ENCODE results near the gene APMAP. TPM values are rescaled to one million over a fixed set of nuclear protein-coding genes. Genes with fewer than 3 reads are reported as not detected.

The APMAP gene
- polyA plus RNA-seq, 1 of the 3 experiments (the other 2 are of a cell fraction): 107 TPM

DNA sequence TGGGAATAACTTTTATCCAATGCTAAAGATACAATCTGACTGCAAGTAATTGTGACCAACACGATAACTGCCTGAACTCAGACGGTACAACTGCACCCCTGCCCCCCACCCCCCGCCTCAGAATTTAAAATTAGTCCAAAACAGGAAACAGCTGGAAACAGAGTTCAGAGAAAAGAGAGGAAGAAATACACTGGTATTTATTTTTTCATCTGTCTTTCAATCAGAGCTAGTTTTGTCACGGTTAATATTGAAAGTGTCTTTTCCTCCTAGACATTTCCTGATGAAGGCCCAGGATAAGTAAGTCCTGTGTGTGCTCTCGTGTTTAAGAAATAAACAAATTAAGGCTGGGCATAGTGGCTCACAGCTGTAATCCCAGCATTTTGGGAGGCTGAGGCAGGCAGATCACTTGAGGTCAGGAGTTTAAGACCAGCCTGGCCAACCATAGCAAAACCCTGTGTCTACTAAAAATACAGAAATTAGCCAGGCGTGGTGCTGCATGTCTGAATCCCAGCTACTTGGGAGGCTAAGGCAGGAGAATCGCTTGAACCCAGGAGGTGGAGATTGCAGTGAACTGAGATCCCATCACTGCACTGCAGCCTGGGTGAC, 43.9 kb upstream of the APMAP start:
- no peaks in the 10 kb centered on the region for H3F3A ChIP-seq (replicated peaks; ENCODE audit: insufficient read depth)
- peaks cover 0 to 15% of the 10 kb centered on the region in 2 experiments; a peak in 1 of 4 replicates for H3K4me1 ChIP-seq (ENCODE audit: control insufficient read depth in 1 of 2, insufficient read depth in 2 of 2, low read depth in 1 of 2, low read length in 1 of 2)
- no peak overlapping the region for H3K4me3 ChIP-seq (ENCODE audit: low read depth in 2 of 2, low read length in 1 of 2)
- no peaks in the 10 kb centered on the region for H3K36me3 ChIP-seq (replicated peaks in 1 of 2; ENCODE audit: control insufficient read depth in 1 of 2, insufficient read depth in 2 of 2, low read length in 1 of 2)
- no peak overlapping the region for H3K4me2 ChIP-seq
- no peak for DNase-seq
- H3K9me3 ChIP-seq: no peaks in the 10 kb centered on the region
- no peaks in the 10 kb centered on the region for H3K27me3 ChIP-seq (ENCODE audit: insufficient read depth)
- ChIA-PET CTCF (interaction anchor here (0.9 to 1.2 kb wide), 2 partner anchors 29 to 38 kb away, joined by 4 read pairs; no protein-coding TSS in a partner anchor), POLR2A (no interaction called here)
- no peak overlapping the region for H3K27ac ChIP-seq (ENCODE audit: low read depth in 2 of 2, low read length in 1 of 2)
- no peaks in the 10 kb centered on the region for H3K9me2 ChIP-seq
- H4K20me1 ChIP-seq (ENCODE audit: insufficient read depth): no peaks in the 10 kb centered on the region
- H2AFZ ChIP-seq (ENCODE audit: low read depth): no peak overlapping the region
- 74% methylated on average over 7 of the region's 7 CpGs for WGBS (ENCODE audit: low lambda C conversion rate)
- H3K9ac ChIP-seq: no peak overlapping the region
- no peaks in the 10 kb centered on the region for H3K79me2 ChIP-seq (ENCODE audit: insufficient read depth)
- TF ChIP-seq REST (IDR thresholded peaks at IDR 0.05; ENCODE audit: low read depth, low read length) (no peak), TAF1 (IDR thresholded peaks at IDR 0.05; ENCODE audit: borderline replicate concordance, low read depth, low read length) (no peak)

GRCh38 chr20:25035921-25036320, 43.4 kb upstream of the APMAP start:
- ChIA-PET POLR2A (no interaction called here), CTCF (interaction anchor here (0.9 to 1.2 kb wide), 2 partner anchors 29 to 37 kb away, joined by 4 read pairs; no protein-coding TSS in a partner anchor)
- no peaks in the 10 kb centered on the region for H3K79me2 ChIP-seq (ENCODE audit: insufficient read depth)
- peaks cover 0 to 15% of the 10 kb centered on the region in 2 experiments; a peak in 1 of 4 replicates for H3K4me1 ChIP-seq (ENCODE audit: control insufficient read depth in 1 of 2, insufficient read depth in 2 of 2, low read depth in 1 of 2, low read length in 1 of 2)
- H3K27me3 ChIP-seq (ENCODE audit: insufficient read depth): no peaks in the 10 kb centered on the region
- DNase-seq: no peak
- no peaks in the 10 kb centered on the region for H3K36me3 ChIP-seq (replicated peaks in 1 of 2; ENCODE audit: control insufficient read depth in 1 of 2, insufficient read depth in 2 of 2, low read length in 1 of 2)
- no peaks in the 10 kb centered on the region for H3K9me3 ChIP-seq
- 58% methylated on average over 4 of the region's 4 CpGs for WGBS (ENCODE audit: low lambda C conversion rate)
- H3K9me2 ChIP-seq: no peaks in the 10 kb centered on the region
- H2AFZ ChIP-seq (ENCODE audit: low read depth): no peak overlapping the region
- H3K9ac ChIP-seq: no peak overlapping the region
- H4K20me1 ChIP-seq (ENCODE audit: insufficient read depth): no peaks in the 10 kb centered on the region
- H3K4me3 ChIP-seq (ENCODE audit: low read depth in 2 of 2, low read length in 1 of 2): no peak overlapping the region
- no peak overlapping the region for H3K4me2 ChIP-seq
- no peak overlapping the region for H3K27ac ChIP-seq (ENCODE audit: low read depth in 2 of 2, low read length in 1 of 2)
- TF ChIP-seq, protein P1, sequence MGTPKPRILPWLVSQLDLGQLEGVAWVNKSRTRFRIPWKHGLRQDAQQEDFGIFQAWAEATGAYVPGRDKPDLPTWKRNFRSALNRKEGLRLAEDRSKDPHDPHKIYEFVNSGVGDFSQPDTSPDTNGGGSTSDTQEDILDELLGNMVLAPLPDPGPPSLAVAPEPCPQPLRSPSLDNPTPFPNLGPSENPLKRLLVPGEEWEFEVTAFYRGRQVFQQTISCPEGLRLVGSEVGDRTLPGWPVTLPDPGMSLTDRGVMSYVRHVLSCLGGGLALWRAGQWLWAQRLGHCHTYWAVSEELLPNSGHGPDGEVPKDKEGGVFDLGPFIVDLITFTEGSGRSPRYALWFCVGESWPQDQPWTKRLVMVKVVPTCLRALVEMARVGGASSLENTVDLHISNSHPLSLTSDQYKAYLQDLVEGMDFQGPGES (IDR thresholded peaks at IDR 0.05; ENCODE audit: low read depth, low read length): no peak
- no peak for TF ChIP-seq CHD2 (IDR thresholded peaks at IDR 0.05; ENCODE audit: low read length, partially characterized antibody)
- TF ChIP-seq NRF1 (IDR thresholded peaks at IDR 0.05; ENCODE audit: low read depth, low read length): no peak
- no peak for TF ChIP-seq FOXJ3 (CRISPR knock-in tag; IDR thresholded peaks at IDR 0.05)
- TF ChIP-seq MXI1 (IDR thresholded peaks at IDR 0.05; ENCODE audit: low read depth, low read length): no peak
- TF ChIP-seq MEF2A (IDR thresholded peaks at IDR 0.05; ENCODE audit: borderline replicate concordance, low read depth): no peak
- TF ChIP-seq, protein P2, sequence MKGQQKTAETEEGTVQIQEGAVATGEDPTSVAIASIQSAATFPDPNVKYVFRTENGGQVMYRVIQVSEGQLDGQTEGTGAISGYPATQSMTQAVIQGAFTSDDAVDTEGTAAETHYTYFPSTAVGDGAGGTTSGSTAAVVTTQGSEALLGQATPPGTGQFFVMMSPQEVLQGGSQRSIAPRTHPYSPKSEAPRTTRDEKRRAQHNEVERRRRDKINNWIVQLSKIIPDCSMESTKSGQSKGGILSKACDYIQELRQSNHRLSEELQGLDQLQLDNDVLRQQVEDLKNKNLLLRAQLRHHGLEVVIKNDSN (IDR thresholded peaks at IDR 0.05; ENCODE audit: borderline replicate concordance, low read depth): no peak
- no peak for TF ChIP-seq FOSL2 (IDR thresholded peaks at IDR 0.05; ENCODE audit: borderline replicate concordance, low read depth)
- H3F3A ChIP-seq (replicated peaks; ENCODE audit: insufficient read depth): no peaks in the 10 kb centered on the region
